Natural killer cell (primary cell): ENCODE data around the gene NELFCD. TPM values are rescaled to one million over a fixed set of nuclear protein-coding genes. Genes with fewer than 3 reads are reported as not detected.

Experiments
- ATAC-seq, 3 donors: fragments of 150-1000 bp in 2 of 3; fragments of 200-7000 bp in 1 of 3; cut with Tn5 transposase; 1 replicate in 1 of 3; 2 replicates in 2 of 3; pipeline ENCODE4 v1.10.0; 2021; ENCODE audit warnings: mild to moderate bottlenecking in 2 of 3, moderate library complexity in 2 of 3
- DNase-seq, 2 donors: peaks; one replicate each; pipeline versions ENCODE4 v3.0.0 to v3.0.0-alpha.2; 2013 to 2021; ENCODE audit warnings: mixed read lengths in 1 of 2
- H3K27ac ChIP-seq: one replicate; pipeline ENCODE4 v1.5.1; 2013; ENCODE audit warnings: mild to moderate bottlenecking, low read length
- H3K27me3 ChIP-seq: one replicate; pipeline ENCODE4 v1.6.1; 2013; ENCODE audit warnings: low read length; ENCODE audit not compliant: control insufficient read depth, insufficient read depth
- H3K36me3 ChIP-seq: one replicate; pipeline ENCODE4 v1.6.1; 2013; ENCODE audit warnings: low read length; ENCODE audit not compliant: control insufficient read depth, insufficient read depth
- H3K4me1 ChIP-seq: one replicate; pipeline ENCODE4 v1.6.1; 2013; ENCODE audit warnings: low read length; ENCODE audit not compliant: control insufficient read depth, insufficient read depth
- H3K4me3 ChIP-seq: one replicate; pipeline ENCODE4 v1.5.1; 2013; ENCODE audit warnings: low read length
- H3K9me3 ChIP-seq: one replicate; pipeline ENCODE4 v1.6.1; 2013; ENCODE audit warnings: low read length; ENCODE audit not compliant: control insufficient read depth, insufficient read depth
- H3K27ac Mint-ChIP-seq, 2 donors: one replicate each; pipeline ENCODE4 v1.8.0; 2022; ENCODE audit warnings: mild to moderate bottlenecking in 2 of 2, mixed read lengths in 2 of 2, moderate library complexity in 1 of 2
- H3K27me3 Mint-ChIP-seq, 2 donors: one replicate each; pipeline ENCODE4 v1.8.0; 2022; ENCODE audit warnings: low read depth in 2 of 2, mixed read lengths in 2 of 2
- H3K36me3 Mint-ChIP-seq: one replicate; pipeline ENCODE4 v1.8.0; 2022; ENCODE audit warnings: mixed read lengths
- H3K4me1 Mint-ChIP-seq, 2 donors: one replicate each; pipeline ENCODE4 v1.8.0; 2022; ENCODE audit warnings: mixed read lengths in 2 of 2
- H3K4me3 Mint-ChIP-seq: one replicate; pipeline ENCODE4 v1.8.0; 2022; ENCODE audit warnings: mild to moderate bottlenecking, moderate library complexity, mixed read lengths
- H3K9me3 Mint-ChIP-seq, 2 donors: one replicate each; pipeline ENCODE4 v1.8.0; 2022; ENCODE audit warnings: mixed read lengths in 2 of 2
- CTCF ChIP-seq: fragments of 200-600 bp; IDR thresholded peaks from one replicate; pipeline ENCODE4 v1.8.0; 2022; ENCODE audit warnings: antibody characterized with exemption
- WGBS: methylation state at CpG from one replicate; pipeline ENCODE4 v1.1.7; 2013; ENCODE audit warnings: missing lambda C conversion rate; ENCODE audit not compliant: insufficient coverage; 5-methylcytosine and 5-hydroxymethylcytosine counted together
- intact Hi-C: fragments of 100-400 bp; cut with micrococcal nuclease; formaldehyde crosslinking; loops from one replicate; pipeline ENCODE4 v1.14.2; 2022
- total RNA-seq, 4 donors: library from RNA; stranded (reverse); fragments of 120-200 nt in 1 of 4; gene quantifications; one replicate each; pipeline versions ENCODE4 v1.2.3 to v1.2.4, GENCODE V29; 2013 to 2022

NELFCD gene
- total RNA-seq, 3 donors from 2014 or later (not counting 1 experiment from before 2014, with no cell fraction given): 75.7 to 105 (median 92.6) TPM

- Histone ChIP-seq H3K27me3 (no peaks in the 10 kb centered on the region), H3K9me3 (no peaks in the 10 kb centered on the region), H3K4me3 (no peak overlapping the region), H3K4me1 (no peaks in the 10 kb centered on the region), H3K27ac (no peak overlapping the region), H3K36me3 (no peaks in the 10 kb centered on the region)
- H3K36me3 Mint-ChIP-seq: no peaks in the 10 kb centered on the region
- no peak for ATAC-seq
- H3K9me3 Mint-ChIP-seq: no peaks in the 10 kb centered on the region
- H3K4me3 Mint-ChIP-seq: no peak overlapping the region
- DNase-seq: no peak
- WGBS: 43% methylated on average over 1 of the region's 1 CpG
- intact Hi-C loops: no loop called here
- H3K27ac Mint-ChIP-seq: no peak overlapping the region
- no peak for TF ChIP-seq CTCF
- no peaks in the 10 kb centered on the region for H3K4me1 Mint-ChIP-seq
- H3K27me3 Mint-ChIP-seq: peaks cover 12 to 25% of the 10 kb centered on the region in 2 donors
Observed at GRCh38 chr20:58938541-58938940, 42.5 kb upstream of the NELFCD start.

- no peak for ATAC-seq
- H3K4me3 ChIP-seq: no peak overlapping the region
- no peak overlapping the region for H3K27ac ChIP-seq
- Mint-ChIP-seq H3K27me3 (peaks cover 10 to 11% of the 10 kb centered on the region in 2 donors), H3K4me3 (no peak overlapping the region), H3K4me1 (no peaks in the 10 kb centered on the region), H3K36me3 (no peaks in the 10 kb centered on the region), H3K27ac (no peak overlapping the region), H3K9me3 (no peaks in the 10 kb centered on the region)
- H3K27me3 ChIP-seq: no peaks in the 10 kb centered on the region
- no peaks in the 10 kb centered on the region for H3K9me3 ChIP-seq
- no peak for DNase-seq
- no peak for TF ChIP-seq CTCF
- 84% methylated on average over 3 of the region's 3 CpGs for WGBS
- no peaks in the 10 kb centered on the region for H3K36me3 ChIP-seq
- intact Hi-C loops: no loop called here
- no peaks in the 10 kb centered on the region for H3K4me1 ChIP-seq
Observed at GRCh38 chr20:58941471-58941870, 39.6 kb upstream of the NELFCD start.

DNA sequence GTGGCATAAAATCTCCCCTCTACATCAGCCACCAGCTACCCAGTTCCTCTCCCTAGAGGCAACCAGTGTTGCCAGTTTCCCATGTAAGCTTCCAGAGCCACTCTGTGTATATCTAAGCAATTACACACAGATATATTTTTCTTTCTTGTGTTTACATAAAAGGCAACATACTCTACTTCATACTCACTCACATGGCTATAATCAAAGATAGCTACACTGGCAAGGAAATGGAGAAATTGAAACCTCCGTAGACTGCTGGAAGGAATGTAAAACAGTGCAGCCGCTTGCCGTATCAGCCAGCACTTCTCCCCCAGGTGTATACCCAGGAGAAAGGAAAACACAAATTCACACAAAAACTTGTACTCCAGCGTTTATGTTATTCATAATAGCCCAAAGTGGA lies 38.5 kb upstream of the NELFCD start:
- Histone ChIP-seq H3K4me3 (no peak overlapping the region), H3K9me3 (no peaks in the 10 kb centered on the region), H3K36me3 (no peaks in the 10 kb centered on the region), H3K27me3 (no peaks in the 10 kb centered on the region), H3K4me1 (no peaks in the 10 kb centered on the region), H3K27ac (no peak overlapping the region)
- ATAC-seq (no peak), DNase-seq (no peak)
- no peak for TF ChIP-seq CTCF
- no peaks in the 10 kb centered on the region for H3K4me1 Mint-ChIP-seq
- H3K4me3 Mint-ChIP-seq: no peak overlapping the region
- peaks cover 8 to 10% of the 10 kb centered on the region in 2 donors for H3K27me3 Mint-ChIP-seq
- no peaks in the 10 kb centered on the region for H3K9me3 Mint-ChIP-seq
- 100% methylated on average over 3 of the region's 4 CpGs for WGBS
- H3K36me3 Mint-ChIP-seq: no peaks in the 10 kb centered on the region
- no peak overlapping the region for H3K27ac Mint-ChIP-seq
- intact Hi-C loops: no loop called here

GRCh38 chr20:58944610-58945009 lies 36.4 kb upstream of the NELFCD start:
- Mint-ChIP-seq H3K27ac (no peak overlapping the region), H3K4me1 (no peaks in the 10 kb centered on the region), H3K9me3 (no peaks in the 10 kb centered on the region), H3K36me3 (no peaks in the 10 kb centered on the region), H3K4me3 (no peak overlapping the region), H3K27me3 (peaks cover 7 to 18% of the 10 kb centered on the region in 2 donors)
- H3K27ac ChIP-seq: no peak overlapping the region
- TF ChIP-seq CTCF: no peak
- whole genome bisulfite sequencing: 91% methylated on average over 5 of the region's 5 CpGs
- H3K27me3 ChIP-seq: no peaks in the 10 kb centered on the region
- no peaks in the 10 kb centered on the region for H3K4me1 ChIP-seq
- DNase-seq (no peak), ATAC-seq (no peak)
- H3K9me3 ChIP-seq: no peaks in the 10 kb centered on the region
- H3K36me3 ChIP-seq: no peaks in the 10 kb centered on the region
- H3K4me3 ChIP-seq: no peak overlapping the region
- intact Hi-C loops: no loop called here
